ENCODE data around the gene GPM6B.

DNA sequence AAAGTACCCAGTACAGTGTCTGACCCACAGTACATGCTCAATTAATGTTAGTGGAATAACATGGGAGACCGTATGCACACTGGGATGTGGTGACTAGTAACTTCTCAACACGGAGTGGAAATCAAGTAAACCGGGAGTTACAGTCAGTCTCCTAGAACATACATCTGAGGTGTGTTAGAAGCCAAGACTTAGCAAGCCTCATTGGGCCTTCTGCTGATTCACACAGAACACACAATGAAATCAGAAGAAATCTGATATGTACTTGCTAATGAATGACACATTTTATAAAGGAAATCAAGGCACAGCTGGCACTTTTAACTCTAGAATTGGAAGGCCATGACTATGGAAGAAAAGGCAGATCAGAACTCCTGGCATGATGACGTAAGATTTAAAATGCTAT, 95.5 kb downstream of the GPM6B start:
- TF ChIP-seq POLR2AphosphoS5 (IDR thresholded peaks at IDR 0.05; ENCODE audit: low read depth, low read length), result no peak
- TF ChIP-seq TAF1 (IDR thresholded peaks at IDR 0.05; ENCODE audit: borderline replicate concordance, low read depth, low read length), result no peak
- TF ChIP-seq POLR2A (IDR thresholded peaks at IDR 0.05; ENCODE audit: low read depth, low read length), result no peak
